OCI-M2 (cell line): ENCODE measurements around the gene UBE2F.
"Not testable (repeated sequence)": the region's sequence is repeated elsewhere in the genome, so short reads cannot be mapped to it uniquely, and the experiment has no call there.

Experiments used
- DNase-seq: peaks from one replicate; lab custom pipeline; 2025; ENCODE audit not compliant: unreplicated experiment; lab: John Stamatoyannopoulos, UW

The UBE2F gene

DNA sequence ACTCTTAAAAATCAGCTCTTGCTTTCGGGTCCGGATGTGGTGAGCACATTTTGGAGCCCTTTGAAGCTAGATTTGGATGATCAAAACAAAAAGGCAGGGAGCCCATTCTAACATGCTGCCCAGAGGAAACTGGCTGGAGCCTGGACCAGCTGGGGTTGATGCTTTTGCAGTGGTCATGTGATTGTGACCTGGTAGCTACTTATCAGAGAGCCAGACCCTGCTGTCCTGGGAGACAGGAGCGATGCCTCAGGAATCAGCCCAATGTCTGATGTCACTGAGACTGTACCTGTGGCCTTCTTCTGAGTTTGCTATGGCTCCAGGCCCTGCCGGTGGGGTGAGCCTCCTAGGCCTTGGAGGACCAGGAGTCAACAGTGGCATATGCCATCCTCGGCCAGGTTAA is 75.3 kb downstream of the UBE2F start:
- DNase-seq, result no peak

DNA sequence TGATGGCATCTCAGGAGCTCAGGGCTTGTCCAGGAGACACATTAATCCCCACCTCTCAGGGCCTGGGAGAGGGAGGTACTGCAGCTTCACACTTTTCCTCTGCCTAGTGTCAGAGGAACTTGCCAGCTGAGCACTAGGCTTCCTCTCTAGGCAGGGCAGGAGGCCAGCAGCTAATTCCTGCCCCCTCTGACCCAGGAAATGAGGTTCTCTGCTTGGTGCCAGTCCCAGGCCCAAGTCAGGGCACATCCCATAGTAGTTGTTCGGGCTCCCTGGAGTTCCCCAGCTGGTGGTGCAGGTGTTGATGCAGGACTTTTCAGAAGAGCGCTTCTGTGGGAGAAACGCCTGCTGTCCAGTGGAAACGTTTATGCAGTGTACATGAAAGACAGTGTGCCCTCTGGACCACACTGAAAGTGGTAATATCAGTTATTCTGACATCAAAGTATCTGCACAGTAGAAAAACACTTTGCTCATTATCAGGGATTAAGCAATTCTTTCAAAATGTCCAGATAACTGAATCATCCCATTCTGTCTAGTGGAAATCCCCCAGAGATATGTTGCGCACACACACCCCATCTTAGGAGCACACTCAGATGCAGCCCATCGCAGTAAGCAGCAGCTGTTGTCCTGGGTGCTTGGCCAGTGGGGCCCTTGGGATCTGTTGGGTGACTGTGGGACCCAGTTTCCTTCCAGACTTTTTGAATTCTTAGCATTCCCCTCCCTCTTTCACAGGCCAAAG is 76.2 kb downstream of the UBE2F start:
- no peak for DNase-seq

DNA sequence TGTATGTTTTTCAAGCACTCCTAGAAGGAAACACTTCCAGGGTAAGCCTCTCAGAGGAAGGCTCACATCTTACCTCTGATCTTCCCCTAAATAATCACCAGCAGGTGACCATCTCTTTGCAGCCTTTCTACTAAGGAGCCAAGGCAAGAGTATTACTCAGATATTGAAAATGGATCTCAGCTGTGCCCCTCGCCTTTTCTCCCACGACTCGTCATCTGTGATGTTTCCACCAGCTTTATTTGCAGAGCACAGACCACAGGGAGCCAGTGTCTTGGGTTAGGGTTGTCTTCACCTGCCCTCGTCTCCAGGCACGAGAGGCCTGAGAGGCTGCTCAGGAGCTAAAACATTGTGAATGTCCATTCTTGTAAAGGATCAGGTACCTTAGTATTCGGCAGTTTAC is 77.0 kb downstream of the UBE2F start:
- no peak for DNase-seq

DNA sequence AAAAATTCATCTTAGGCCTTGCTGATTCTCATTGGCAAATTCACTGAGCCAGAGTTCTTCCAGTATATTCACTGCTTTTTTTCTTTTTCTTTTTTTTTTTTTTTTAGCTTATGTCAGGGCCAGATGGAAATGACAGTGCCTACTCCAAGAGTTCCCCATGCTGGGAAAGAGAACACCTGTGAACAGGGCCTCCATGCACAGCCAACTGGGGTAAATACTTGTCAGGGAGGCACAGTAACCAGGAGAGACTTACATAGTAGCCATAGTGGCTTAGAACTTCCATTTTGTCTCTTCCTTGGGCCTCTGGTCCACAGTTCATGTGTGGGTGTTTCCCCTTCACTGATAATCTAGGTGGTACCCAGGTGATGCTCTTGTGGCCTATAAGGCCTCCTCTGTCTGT is 78.8 kb downstream of the UBE2F start:
- DNase-seq, result no peak

DNA sequence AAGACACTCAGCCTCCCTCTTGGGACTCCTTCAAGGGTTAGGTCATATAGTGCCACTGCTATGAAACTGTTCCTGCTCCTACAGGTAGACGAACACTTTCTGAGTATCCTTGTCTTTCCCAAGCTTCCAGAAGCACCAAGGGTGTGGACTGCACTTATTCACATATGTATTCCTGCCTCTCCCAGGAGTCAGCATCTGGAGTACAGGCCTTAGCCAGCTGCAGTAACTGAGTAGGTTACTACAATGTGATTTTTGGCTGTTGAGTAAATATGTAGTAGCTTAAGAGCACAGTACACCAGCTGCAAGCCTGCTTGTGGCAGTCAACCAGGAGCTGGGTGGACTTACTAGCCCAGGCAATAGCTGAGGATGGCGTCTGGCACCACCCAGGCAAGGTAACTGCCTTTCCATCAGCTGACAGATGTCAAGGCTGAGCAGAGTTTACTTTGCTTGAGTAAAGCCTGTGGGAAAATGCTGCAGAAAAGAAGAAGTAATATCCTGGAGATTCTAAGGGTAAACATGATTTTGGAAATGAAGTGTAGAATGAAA is 80.0 kb downstream of the UBE2F start:
- DNase-seq, result no peak

DNA sequence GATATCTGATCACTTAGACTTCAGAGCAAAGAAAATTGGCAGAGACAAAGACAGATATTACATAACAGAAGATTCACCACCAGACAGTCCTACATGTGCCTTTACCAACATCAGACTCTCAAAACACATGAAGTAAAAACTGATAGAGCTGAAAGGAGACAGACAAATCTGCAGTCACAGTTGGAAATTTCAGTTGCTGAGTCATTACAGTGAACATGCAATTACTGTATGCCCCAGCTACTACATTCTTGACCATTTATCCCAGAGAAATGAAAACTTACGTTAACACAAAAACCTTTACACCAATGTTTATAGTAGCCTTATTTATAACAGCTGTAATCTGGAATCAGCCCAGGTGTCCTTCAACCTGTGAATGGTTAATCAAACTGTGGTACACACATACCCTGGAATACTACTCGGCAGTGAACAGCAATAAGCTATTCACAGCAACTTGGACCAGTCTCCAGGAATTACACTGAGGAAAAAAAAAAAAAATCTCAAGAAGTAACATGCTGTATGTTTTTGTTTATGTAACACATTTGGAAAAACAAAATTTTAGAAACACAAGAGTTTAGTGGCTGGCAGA is 86.5 kb downstream of the UBE2F start:
- no peak for DNase-seq

DNA sequence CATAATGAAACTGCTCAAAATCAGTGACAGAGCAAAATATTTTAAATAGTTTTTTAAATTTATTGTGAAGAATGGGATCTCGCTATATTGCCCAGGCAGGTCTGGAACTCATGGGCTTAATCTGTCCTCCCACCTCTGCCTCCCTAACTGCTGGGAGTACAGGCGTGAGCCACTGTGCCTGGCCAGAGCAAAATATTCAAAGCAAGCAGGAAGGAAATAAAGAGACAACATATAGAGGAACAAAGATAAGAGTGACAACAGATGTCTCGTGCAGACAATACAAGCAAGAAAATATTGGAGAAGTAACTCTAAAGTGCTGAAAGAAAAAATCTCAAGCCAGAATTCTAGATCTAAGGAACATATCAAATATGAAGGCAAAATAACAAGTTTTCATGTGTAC is 89.0 kb downstream of the UBE2F start:
- DNase-seq, result no peak

DNA sequence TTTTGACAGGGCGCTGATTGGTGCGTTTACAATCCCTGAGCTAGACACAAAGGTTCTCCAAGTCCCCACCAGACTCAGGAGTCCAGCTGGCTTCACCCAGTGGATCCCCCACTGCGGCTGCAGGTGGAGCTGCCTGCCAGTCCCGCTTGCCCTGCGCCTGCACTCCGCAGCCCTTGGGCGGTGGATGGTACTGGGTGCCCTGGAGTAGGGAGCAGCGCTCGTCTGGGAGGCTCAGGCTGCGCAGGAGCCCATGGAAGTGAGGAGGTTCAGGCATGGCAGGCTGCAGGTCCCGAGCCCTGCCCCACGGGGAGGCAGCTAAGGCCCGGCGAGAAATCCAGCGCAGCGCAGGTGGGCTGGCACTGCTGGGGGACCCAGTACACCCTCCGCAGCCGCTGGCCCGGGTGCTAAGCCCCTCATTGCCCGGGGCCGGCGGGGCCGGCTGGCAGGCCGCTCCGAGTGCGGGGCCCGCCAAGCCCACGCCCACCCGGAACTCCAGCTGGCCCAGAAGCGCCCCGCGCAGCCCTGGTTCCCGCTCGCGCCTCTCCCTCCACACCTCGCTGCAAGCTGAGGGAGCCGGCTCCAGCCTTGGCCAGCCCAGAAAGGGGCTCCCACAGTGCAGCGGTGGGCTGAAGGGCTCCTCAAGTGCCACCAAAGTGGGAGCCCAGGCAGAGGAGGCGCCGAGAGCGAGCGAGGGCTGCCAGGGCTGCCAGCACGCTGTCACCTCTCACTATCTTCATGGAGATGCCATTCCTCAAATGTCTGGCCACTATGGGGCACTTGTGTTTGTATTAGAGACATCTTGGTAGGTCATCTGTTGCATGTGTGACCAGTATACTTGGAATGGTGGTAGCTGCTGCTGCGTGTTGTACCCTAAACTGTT is 91.1 kb downstream of the UBE2F start:
- DNase-seq, result not testable (repeated sequence)

DNA sequence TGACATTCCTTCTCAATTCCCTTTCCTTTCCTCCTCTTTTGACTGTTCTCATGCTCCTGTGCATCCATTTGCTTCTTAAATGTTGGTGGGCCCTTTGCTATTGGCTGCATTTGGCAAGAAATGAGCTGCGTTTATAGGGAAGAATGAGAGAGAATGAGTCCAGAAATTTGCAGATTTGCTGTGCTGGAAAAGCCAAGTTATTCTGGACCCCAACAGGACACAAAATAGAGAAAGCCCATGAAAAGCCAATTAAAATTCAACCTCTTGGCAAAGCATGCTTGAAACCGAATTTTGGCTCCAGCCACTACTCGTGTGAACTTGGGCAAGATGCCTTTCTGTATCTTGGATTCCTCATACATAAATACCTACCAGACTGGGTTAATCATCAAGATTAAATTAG is 92.7 kb downstream of the UBE2F start:
- no peak for DNase-seq

DNA sequence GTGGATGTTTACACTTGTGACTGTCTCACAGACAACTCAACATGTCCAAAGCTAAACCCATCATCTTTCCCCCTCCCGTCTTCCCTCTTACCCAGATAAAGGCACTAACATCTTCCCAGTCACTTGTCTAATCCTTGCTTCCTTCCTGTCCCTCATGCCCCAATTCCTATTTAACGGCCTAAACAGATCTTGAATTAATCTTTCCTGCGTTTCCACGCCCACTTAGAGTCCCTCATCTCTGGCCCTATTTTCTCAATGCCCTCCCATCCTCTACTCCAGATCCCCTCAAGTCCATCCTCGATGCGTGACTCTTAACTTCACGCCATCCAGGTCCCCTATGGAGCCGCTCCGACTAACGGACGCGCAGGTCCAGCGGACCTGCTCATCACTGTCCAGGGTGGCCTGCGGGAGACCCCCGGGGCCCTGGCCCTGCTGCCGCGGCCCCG is 93.3 kb downstream of the UBE2F start:
- no peak for DNase-seq

DNA sequence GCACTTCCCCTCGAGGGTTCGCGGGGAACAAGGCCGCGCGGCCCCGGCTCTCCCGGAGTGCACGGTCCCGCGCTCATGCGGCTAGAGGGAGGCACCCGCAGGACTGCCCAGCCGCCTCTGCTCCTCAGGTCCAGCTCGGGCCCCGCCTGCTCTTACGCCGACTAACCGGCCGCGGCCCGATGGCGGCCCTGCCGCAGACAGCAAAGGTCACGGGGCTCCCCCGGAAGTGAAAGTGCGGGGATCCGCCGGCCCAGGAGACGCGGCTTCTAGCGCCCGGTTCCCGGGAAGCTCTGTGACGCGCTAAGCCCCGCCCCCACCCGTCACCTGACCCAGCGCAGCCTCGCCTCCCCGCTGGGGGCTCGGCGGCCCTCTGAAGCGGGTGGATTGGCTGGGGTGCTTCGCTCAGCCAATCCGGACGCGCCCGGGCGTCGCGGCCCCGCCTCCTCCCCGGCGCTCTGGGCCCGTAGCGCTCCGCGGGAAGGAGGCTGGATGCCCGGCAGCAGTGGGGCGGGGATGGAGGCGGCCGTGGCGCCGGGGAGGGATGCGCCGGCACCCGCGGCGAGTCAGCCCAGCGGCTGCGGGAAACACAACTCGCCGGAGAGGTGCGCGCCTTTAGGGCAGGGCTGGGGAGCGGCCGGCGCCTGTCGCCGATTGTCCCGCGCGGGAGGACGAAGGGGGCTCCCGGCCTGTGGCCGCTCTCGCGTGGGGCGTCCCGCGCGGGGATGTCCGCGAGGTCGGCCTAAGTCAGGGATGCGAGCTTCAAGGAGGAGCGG is 93.9 kb downstream of the UBE2F start, which contains the start of gene SCLY:
Gene SCLY (plus strand): TSS at position 460 of the 773 bp plus-strand sequence. CDS start 54 bp downstream, at position 514.
- peak; percentile 27 for DNase-seq

DNA sequence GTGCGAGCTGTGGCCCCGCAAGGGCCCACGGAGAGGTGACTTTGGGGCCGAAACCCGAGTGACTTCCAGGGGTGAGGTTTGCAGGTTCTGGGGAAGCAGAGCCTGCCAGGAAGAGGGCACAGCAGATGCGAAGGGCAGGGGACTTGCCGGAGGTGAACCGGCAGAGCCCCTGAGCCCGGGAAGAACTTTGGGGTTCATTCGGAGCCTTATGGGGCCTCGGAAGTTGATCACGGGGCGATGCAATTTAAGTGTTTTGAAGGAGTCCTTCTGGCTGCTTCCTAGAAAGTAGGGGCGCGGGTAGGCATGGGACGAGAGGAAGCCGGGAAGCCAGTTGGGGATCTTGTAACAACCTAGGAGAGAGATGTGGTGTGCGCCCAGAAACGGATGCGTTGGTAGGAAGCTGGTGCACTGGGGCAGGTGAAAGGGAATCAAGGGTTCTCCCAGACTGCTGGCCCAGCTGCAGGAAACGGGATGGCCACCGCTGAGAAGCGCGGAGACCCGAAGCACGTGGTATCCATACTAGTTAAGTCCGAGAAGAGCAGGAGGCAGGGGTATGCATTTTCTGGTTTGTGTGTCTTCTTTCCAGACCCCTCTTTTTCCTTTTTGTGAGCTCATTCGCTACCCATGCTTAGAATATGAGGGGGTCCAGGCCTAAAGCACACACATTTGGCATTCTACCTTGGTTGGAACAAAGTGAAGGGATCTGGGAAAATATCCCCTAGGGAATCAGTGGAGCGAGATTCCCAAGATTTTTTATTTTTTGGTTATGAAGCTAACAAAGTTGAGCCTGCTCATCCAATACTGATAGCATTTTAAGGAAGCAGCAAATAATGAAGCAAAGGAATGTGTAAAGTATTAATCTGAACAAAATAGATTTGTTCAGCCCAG is 94.7 kb downstream of the UBE2F start:
- DNase-seq, result no peak

DNA sequence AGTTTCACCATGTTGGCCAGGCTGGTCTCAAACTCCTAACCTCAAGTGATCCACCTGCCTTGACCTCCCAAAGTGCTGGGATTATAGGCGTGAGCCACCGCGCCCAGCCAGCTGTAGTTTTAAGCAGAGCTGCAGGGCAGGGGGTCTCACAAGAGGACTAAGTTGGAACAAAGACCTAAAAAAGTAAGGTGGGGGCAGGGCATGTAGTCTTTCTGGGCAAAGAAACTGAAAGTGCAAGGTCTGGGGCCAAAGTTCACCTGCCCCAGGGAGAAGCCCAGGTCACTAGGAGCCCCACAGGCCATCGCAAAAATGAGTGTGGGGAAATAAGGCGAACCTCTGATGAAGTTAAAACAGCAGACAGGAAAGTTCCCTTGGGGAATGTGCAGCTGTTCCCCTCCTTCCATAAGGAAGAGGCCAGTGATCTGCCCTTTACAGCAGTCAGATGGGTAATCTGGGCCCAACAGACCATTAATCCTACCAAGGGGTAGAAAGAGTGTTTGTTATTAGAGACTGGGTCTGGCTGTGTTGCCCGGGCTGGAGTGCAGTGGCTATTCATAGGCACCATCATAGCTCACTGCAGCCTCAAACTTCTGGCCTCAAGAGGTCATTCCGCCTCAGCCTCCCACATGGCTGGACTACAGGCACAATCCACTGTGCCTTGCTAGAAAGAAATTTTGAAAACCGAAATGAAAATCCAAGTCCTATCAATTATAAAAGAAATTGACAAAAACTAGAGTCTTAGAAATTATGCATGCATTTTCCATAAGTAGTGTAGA is 96.8 kb downstream of the UBE2F start:
- DNase-seq, result no peak

DNA sequence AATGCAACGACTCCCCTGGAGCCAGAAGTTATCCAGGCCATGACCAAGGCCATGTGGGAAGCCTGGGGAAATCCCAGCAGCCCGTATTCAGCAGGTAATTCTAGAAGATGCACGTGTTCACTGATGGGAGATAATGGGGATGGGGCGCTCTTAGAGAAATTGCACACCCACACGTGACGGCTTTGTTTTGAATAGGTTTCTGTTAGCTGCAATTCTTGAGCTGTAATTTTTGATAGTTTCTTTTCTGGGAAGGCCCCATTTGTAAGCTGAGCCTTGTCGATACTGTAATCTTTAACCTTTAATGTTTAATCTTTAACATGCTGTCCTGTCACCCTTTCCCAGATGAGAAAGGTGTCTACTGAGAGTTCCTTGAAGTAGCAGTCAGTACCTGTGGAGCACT is 97.6 kb downstream of the UBE2F start:
- no peak for DNase-seq

DNA sequence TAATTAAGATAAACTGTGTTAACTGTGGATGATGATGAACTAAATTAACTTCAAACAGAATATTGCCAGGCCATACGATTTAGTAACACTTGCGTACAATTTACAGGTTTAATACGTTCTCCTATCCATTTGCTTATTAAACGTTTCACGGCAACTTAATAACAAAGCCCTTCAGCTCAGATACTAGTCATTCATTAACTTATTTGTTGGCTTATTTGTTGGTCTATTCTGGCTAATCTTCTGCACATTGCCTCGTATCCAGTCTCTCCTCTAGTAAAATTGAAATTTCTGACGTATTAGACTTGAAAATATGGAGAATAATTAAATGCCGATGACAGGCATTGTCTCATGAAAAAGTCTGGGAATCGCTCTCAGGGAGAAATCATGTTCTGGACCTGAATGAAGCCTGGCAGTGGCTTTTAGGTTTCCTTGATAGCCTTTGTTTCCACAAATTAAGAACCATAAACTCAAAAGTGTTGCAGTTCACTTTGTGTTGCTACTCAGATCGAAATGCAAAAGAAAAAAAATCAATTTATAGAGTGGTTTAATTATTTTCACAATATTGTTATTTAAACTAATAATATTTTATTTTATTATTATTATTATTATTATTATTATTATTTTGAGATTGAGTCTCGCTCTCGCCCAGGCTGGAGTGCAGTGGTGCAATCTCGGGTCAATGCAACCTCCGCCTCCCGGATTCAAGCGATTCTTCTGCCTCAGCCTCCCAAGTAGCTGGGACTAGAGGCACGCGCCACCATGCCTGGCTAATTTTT is 98.4 kb downstream of the UBE2F start:
- DNase-seq, result no peak

DNA sequence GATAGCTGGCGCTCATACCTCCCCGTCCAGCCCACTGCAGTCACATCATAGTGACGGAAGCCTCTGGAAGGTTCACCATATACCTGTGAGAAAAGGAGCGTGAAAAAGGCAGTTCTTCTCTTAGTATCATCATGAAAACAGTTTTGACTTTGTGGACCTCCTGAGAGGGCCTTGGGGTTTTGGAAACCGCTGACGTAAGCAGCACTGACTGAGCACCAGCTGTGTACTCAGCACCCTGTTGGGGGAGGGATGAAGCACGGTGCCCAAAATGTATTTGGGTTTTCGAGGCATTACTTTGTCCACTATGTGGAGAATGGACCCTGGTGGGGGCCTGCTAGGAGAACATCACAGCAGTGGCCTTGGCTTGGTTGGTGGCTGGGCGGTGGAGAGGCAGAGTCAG is 99.4 kb downstream of the UBE2F start:
- DNase-seq, result no peak

DNA sequence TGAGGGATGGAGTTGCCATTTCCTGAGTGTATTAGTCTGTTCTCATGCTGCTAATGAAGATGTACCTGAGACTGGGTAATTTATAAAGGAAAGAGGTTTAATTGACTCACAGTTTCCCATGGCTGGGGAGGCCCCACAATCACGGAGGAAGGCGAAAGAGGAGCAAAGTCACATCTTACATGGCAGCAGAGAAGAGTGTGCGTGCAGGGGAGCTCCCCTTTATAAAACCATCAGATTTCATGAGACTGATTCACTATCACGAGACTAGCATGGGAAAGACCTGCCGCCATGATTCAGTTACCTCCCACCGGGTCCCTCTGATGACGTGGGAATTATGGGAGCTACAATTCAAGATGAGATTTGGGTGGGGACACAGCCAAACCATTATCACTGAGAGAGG is 99.9 kb downstream of the UBE2F start:
- DNase-seq, result not testable (repeated sequence)

DNA sequence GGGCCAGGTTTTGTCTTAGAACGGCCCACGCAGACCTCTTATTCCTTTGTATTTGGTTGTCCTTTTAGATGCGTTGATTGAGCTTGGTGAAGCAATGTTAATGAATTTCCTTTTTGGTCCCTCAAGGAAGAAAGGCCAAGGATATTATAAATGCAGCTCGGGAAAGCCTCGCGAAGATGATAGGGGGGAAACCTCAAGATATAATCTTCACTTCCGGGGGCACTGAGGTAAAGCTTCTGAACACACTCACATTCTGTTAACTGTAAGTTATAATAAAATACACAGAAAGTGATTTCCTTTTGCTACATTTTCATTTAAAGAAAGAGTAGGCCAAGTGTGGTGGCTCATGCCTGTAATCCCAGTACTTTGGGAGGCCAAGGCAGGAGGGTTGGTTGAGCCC is 101.1 kb downstream of the UBE2F start:
- DNase-seq, result no peak
